Measurements from ENCODE around the gene CELA2A.
"Not testable (repeated sequence)": the region's sequence is repeated elsewhere in the genome, so short reads cannot be mapped to it uniquely, and the experiment has no call there.

CELA2A gene

DNA sequence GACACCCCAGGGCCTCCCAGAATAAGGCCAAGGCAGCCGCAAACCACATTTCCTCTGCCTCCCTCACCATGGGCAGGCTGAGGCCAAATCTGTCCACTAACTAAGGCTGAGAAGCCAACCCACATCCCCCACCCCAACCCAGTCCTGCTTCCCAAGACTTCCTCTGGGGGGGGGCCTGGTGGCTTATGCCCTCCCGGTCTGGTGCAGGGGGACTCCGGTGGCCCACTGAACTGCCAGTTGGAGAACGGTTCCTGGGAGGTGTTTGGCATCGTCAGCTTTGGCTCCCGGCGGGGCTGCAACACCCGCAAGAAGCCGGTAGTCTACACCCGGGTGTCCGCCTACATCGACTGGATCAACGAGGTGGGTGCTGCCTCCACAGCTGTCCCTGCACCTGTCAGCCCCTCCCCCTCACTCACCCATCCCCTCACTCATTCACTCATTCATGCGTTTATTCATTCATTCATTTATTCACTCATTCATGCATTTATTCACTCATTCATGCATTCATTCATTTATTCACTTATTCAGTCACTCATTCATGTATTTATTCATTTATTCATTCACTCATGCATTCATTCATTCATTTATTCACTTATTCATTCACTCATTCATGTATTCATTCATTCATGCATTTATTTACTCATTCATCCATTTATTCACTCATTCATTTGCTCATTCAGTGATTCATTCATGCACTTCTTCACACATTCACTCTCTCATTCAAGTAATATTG is 11.0 kb upstream of the CELA2A start:
- DNase-seq, result no peak

DNA sequence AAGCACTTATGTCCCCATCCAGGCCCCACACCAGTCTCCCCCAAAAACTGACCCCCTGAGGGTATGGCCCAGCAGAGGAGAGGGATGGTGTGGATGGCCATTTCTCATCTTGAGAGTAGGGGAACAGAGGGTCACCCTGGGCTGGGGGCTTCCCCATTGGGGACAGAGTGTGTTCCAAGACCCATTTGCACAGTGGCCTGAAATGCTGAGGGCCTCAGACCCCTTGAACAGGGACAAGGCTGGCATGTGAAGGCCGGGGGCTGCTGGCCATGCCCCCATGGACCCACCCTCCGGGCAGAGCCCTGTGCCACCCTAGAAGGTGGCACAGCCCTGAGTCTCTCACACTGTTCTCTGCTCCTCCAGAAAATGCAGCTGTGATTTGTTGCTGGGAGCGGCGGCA is 10.3 kb upstream of the CELA2A start:
- no peak for DNase-seq

DNA sequence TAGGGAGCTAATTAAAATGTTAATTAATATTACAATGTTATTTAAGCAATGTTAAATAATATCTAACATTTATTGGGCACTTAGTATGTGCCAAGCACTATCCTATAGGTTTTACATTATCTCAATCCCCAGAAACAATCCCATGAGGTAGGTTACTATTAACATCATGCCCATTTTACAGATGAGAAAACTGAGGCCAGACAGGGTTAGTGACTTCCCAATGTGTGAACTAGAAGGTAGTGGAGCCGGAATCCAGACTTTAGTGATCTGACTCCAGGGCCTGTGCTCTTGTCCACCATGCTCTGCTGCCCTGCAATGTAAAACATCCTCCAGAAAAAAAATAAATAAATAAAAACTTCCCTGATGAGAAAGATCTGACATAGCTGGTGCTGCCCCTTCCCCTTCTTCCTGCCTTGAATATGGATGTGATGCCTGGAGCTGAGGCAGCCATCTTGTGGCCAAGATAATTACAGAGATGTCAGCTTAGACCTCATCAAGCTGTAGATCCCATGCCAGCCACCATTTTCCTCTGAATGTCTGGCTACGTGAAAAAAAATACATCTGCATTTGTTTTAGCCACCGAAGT is 7.6 kb upstream of the CELA2A start:
- no peak for DNase-seq

DNA sequence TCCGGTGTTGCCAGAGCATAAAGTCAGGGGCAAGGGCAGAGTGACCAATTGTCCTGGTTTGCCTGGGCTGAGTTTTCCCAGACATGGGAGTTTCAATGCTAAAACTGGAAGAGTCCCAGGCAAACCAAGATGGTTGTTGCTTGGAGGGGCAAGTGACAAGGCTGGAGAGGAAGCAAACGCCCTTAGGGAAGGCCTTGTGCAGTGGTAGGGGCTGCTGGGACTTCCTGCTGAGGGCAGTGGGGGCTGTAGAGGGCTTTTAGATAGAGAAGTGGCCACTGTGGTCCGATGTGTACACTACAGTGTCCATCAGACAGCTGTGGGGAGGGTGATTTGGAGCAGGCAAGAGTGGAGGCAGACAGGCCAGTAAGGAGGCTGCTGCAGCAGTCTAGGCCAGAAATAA is 7.0 kb upstream of the CELA2A start:
- DNase-seq, result no peak

DNA sequence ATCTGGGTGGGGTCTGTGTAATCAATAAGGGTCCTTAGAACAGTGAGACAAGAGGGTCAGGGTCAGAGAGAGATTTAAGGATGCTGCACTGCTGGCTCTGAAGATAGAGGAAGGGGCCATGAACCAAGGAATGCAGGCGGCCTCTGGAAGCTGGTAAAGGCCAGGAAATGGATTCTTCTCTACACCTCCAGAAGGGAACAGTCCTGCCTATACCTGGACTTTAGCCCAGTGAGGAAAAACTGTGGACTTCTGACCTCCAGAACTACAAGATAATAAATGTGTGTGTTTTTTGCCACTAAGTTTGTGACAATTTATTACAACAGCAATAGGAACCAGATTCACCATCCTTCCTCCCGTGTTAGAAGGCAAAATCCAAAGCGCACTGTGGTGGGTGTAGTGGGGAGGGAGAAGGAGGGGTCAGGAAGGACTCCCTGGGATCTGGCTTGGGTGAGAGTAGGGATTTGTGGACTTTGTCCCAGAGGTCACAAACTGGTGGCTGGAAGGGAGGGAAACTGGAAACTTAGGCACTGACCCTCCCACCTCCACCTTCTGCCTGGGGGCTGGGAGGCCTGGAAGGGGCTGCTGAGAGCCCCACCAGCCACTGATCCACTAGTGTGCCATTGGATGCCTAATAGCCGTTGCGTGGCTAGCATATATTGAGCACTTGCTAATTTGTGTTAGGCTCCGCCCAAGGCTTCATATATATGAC is 5.4 kb upstream of the CELA2A start:
- no peak for DNase-seq

DNA sequence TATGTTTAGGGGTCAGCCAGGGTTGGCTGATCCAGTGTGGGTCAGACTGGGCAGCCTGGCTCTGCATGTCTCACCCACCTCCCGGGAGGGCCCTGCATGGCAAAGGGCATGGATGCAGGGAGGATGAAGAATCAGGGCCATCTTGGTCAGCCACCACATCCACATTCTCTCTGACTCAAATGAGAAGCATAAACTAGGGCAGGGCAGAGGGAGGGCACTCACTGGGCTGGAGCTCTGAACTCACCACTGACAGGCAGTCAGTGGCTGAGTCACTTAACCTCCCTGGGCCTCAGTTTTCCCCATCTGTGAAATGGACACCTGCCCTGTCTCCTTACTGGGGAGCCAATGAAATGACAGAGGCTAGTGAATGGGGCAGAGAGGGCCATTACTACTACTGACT is 4.3 kb upstream of the CELA2A start:
- DNase-seq, result no peak

DNA sequence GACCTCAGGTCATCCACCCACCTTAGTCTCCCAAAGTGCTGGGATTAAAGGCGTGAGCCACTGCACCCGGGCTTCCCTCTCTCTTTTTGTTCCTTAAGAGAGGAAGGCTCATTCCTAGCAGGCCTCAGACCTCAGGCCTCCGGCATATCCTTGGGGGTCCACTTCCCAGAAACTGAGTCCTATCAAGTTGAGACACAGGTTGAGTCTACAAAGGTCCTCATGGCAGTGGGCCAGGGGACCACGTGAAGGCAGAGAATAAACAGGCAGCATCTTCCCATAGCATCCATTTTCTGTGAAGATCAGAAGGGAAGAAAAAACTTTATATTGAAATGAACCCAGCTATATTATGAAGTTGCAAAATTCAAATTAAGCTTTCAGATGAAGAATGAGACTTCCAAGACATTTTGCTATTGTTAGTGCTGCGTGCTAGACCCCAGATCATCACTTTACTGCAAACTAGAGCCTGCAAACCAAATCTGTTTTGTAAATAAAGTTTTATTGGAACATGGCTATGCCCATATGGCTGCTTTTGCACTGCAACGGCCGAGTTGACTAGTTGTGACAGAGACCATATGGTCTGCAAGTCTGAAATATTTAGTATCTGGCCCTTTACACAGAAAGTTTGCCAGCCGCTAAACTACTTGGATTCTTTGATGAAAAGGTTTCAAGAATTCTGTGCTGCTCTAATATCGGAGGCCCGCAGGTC is 3.5 kb upstream of the CELA2A start:
- DNase-seq, result no peak

DNA sequence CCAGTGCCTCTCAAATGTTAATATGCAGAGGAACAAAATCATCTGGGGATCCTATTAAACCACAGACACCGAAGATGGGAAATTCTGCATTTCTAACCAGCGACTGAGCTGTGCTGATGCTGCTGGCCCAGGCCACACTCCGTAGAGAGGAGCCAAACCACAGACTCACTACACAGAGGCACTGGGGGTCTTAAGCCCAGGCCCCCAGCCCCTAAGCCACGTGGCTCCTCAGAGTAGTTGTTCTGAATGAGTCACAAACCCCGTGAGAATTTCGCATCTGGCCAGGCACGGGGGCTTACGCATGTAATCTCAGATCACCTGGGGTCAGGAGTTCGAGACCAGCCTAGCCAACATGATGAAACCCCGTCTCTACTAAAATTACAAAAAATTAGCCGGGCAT is 2.8 kb upstream of the CELA2A start:
- no peak for DNase-seq

DNA sequence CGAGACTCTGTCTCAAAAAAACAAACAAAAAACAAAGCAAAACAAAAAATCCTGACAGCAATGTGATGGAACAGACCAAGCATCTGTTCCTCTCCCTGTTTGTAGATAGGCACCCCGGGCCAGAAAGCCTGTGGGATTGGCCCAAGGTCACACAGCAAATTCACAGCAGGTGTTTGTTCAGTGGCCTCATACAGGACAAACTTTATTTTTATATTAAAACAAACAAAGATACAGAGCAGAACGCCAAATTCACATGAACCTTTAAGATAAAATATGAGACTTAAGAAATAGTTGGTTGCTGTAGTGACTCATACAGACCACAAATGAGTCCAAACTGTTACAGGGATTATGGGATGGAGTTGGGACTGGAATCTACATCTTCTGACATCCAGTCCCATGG is 2.3 kb upstream of the CELA2A start:
- DNase-seq, result no peak

DNA sequence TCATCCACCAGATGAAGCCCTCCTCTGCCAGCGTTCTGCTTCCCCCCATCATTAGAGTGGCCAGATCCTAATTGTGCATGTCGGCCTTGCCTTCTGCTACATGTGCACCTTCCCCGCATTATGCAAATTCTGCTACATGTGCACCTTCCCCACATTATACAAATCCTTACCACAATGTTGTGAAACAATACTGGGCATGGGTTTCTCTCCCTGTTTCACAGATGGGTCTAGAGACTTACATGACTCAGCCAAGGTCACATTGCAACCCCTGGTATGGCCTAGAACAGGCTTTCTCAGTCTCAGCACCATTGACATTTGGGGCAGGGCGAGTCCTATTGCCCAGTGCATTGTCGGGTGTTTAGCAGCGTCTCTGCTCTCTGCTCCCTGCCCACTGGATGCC is 1.0 kb upstream of the CELA2A start:
- no peak for DNase-seq

DNA sequence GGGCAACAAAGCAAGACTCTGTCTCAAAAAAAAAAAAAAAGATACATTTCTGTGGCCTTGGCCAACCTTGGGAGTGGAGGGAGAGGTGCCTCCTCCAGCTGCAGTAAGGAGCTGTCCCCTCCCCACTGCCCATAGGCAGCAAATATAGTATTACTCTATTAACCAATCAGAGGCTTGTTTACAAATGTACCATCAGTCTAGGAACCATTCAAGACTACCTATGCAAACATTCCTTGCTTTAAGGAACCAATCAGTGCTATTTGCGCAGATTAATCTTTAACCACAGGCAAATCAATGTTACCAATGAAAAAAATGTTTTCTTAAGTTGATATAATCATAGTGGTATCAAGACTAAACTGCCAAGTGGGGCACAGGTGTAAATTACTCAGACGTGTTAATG is 1.1 kb downstream of the CELA2A start:
- no peak for DNase-seq

DNA sequence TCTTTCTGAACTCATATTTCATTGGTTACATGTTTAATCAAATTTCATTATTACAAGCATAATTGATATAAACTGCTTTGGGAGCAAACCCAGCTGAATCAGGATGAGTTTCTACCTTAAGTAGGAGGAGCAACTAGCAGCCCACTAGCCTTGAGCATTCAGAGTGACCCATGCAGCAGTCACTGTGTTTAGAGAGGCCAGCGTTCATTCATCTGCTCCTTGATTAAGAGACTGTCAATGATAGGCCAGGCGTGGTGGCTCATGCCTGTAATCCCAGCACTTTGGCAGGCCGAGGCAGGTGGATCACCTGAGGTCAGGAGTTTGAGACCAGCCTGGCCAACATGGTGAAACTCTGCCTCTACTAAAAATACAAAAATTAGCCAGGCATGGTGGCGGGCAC is 1.9 kb downstream of the CELA2A start:
- not testable (repeated sequence) for DNase-seq

DNA sequence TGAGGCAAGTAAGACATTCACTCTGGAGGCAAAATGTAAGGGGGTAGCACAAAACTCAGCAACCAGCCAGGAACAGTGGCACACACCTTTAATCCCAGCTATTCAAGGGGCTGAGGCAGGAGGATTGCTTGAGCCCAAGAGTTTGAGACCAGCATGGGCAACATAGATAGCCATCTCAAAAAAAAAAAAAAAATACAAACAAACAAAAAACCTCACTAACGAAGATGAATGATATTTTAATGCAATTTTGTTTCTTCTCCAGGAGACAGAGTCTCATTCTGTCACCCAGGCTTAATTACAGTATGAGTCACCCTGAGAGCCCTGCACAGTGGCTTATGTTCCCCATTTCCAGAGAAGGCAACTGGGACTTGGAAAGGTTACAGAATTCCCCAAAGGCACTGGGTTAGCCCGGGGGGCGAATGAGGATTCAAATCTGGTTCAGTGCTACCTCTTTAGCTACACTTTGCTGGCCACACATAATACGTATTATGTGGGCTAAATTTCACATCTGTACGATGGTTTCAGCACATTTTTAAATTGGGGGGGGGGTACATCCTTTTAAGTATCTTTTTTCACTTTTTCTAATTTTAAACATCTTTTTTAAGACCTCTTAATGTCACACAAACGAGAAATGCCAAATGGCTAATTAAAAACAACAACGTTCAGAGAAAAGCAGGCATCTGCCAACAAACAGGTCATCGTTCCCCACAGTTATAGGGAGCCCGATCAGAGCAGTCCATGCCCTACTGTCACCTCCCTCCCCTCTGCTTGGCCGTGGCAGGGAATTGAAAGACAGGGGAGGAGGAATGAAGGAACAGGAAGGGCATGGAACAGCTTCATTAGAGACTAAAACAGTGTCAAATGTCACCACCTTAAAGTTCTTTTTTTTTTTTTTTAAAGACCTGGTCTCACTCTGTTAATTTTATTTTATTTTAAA is 3.5 kb downstream of the CELA2A start:
- DNase-seq, result peak; percentile 1

DNA sequence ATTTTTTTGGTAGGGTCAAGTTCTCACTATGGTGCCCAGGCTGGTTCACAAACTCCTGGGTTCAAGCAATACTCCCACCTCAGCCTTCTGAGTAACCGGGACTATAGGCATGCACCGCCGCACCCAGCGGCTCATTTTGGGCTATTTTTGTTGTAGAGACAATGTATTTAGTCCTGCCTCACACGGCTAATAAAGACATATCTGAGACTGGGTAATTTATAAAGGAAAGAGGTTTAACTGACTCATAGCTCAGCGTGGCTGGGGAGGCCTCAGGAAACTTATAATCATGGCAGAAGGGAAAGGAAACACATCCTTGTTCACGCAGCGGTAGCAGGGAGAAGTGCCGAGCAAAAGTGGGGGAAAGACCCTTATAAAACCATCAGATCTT is 4.2 kb downstream of the CELA2A start:
- DNase-seq, result no peak

DNA sequence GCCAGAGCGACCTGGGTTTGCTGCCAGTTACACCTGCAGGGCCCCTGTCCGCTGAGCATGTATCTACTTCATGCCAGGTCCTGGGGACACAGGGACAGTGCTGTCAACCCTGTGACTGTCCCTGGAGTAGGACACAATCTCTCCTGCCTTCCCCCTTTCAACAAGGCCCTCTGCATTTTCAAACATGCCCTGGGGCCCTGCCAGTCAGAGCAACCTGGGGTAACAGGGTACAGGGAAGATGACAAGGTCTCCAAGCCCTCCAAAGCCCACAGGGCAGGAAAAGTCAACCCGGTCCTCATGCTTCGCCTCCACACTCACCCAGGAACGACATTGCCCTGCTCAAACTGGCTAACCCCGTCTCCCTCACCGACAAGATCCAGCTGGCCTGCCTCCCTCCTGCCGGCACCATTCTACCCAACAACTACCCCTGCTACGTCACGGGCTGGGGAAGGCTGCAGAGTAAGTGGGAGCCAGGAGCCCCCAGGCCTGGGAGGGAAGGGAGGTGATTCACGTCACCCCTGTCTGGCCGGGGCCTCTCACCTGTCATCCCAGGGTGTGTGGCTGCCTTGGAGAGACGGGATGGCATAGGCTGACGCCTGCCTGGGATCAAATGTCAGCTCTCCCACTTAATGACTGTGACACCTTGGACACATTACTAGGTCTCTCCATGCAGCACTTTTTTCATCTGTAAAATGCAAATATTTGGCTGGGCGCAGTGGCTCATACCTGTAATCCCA is 6.7 kb downstream of the CELA2A start:
- DNase-seq, result peak; percentile 48

DNA sequence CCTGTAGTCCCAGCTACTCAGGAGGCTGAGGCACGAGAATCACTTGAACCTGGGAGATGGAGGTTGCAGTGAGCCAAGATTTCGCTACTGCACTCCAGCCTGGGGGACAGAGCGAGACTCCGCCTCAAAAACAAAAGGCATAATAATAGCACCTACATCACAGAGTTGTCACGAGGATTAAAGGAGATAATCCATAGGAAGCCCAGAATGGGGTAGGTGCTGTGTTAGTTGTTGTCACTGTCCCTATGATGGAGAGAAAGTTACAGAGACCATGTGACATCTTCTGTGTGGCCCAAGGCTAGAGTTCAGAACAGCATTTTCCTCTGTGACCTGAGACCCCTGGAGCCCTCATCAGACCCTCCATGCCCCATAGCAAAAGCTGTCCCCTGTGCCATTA is 7.4 kb downstream of the CELA2A start:
- DNase-seq, result not testable (repeated sequence)

DNA sequence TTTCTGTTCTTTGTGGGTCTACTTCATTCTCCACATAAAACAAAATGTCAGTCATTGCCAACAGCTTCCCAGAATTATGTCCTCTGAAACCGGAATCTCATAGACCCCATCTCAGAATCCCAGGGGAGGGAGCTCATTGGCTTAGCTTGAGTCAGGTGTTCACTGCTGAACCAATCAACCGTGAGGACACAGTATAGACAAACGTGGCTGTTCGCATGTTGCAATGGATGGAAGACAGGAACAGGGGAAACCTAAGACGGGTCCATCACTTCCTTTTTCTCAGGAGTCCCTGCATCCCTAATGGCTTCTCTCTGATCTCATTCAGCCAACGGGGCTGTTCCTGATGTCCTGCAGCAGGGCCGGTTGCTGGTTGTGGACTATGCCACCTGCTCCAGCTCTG is 9.1 kb downstream of the CELA2A start:
- DNase-seq, result no peak

DNA sequence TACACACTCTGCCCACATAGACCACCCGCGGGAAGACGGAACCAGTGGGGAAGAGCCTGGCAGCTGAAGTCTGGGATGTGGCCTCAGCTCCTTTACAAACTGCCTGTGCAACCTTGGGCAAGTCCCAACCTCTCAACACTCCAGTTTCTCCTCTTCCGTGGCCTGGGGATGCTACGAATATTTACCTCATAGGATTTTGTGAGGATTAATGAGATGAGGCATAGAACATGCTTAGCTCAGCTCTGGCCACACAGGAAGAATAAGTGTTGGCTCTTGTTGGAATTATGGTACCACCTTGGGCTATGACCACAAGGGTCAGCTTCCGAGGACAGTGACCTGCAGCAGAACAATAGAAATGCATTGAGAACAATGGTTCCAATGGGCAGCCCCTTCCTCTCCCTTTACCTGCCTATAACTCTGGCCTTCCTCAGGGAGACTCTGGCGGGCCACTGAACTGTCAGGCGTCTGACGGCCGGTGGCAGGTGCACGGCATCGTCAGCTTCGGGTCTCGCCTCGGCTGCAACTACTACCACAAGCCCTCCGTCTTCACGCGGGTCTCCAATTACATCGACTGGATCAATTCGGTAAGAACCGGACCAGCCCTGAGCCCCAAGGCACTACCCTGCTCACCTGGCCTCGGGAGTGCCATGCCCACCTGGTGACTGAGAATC is 10.6 kb downstream of the CELA2A start:
- not testable (repeated sequence) for DNase-seq

DNA sequence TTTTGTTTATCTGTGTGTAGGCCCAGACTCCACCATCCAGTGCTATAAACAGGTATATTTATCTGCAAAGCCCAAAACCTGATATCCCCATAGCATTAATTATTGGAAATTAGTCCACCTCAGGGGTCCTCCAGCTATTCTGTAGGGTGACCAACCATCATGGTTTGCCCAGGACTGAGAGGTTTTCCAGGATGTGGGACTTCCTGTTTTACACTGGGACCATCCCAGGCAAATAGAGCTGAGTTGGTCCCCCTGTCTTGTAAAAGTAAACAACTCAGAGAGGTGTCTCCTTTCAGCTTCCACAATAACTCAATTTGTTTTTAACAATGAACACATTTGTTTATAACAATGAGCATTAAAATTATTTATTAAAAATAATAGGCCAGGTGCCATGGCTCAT is 11.6 kb downstream of the CELA2A start:
- DNase-seq, result no peak

DNA sequence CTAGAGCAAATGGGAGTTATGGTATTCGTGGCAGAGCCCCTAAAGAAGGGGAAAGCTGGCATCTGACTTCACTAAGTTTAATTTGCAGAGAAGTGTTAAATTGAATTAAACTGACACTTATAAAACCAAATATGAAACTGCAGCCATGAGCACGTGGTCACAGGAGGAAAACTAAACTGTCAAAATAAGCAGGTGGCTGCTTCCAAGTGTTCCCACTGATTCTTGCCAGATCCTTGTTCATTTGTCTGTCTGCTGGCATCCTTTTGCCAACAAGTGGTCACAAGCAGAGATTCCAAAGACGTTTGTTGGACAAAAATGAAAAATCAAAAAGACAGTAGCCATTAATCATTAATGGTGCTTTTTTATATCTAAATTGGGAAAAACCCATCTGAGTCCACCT is 12.8 kb downstream of the CELA2A start:
- no peak for DNase-seq

DNA sequence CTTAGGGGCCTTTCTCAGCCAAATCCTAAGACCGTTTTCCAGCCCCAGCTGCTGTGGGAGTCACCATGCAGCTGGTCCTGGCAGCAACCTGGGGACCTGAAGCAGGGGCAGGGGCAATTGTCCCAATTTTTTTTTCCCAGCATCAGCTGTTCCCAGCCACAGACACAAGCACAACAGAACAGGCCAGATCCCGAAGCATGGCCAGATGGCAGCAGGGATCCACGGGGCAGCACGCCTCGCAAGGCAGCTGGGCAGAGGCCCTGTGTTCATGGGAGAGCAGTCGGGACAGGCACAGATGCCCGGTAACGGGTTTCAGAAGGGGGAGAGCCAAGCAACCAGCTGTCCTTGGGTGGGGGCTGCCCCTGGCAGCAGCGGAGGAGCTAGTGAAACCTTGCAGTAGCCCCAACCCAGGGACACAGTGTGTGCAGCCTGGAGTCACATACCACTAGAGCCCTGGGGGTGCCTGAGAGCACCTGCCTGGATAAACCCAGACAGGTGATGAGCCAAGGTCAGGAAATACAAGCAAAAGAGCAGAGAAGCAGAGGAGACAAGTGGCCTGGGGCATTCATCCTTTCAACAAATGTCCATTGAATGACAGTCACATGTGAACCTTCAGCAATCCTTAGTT is 13.4 kb downstream of the CELA2A start:
- not testable (repeated sequence) for DNase-seq
